ENCODE data around the gene ATF5. TPM values are rescaled to one million over a fixed set of nuclear protein-coding genes. Genes with fewer than 3 reads are reported as not detected.

ATF5 gene
- total RNA-seq, 2 donors from 2014 or later: 7.4 to 12.0 TPM

GRCh38 chr19:49937750-49938381 lies 8.9 kb downstream of the ATF5 start:
- no peaks in the 10 kb centered on the region for H3K9me3 ChIP-seq (ENCODE audit: control insufficient read depth, low read length)
- peak; percentile 95 for DNase-seq
- H3K27me3 ChIP-seq (ENCODE audit: control insufficient read depth, insufficient read depth, low read length, poor library complexity, severe bottlenecking): no peaks in the 10 kb centered on the region
- peak; percentile 97 for TF ChIP-seq CTCF (conservative IDR thresholded peaks at IDR 0.05)
- no peak overlapping the region for H3K4me3 ChIP-seq (ENCODE audit: low read length)
- H3K9me3 Mint-ChIP-seq: no peaks in the 10 kb centered on the region
- H3K4me1 ChIP-seq (ENCODE audit: control insufficient read depth, insufficient read depth, low read length): no peaks in the 10 kb centered on the region
- no peak overlapping the region for H3K4me3 Mint-ChIP-seq
- no peak overlapping the region for H3K27ac Mint-ChIP-seq
- peaks cover 2% of the 10 kb centered on the region for H3K27me3 Mint-ChIP-seq (ENCODE audit: insufficient read depth)
- H3K4me1 Mint-ChIP-seq: no peaks in the 10 kb centered on the region
- 29 to 33% methylated on average over 18 to 35 of the region's 35 CpGs for WGBS, 2 experiments (ENCODE audit: insufficient coverage in 1 of 2, insufficient read length in 1 of 2)
- peaks cover 7% of the 10 kb centered on the region for H3K36me3 Mint-ChIP-seq (ENCODE audit: low read depth)
- H3K27ac ChIP-seq (ENCODE audit: low read depth, low read length): no peak overlapping the region
- no peaks in the 10 kb centered on the region for H3K36me3 ChIP-seq (ENCODE audit: control insufficient read depth, insufficient read depth, low read length)
- no peak overlapping the region for H3K9ac ChIP-seq (ENCODE audit: extremely low read depth, low read length, poor library complexity, severe bottlenecking)

- WGBS, 2 experiments (ENCODE audit: insufficient coverage in 1 of 2, insufficient read length in 1 of 2): 62 to 83% methylated on average over 3 to 4 of the region's 4 CpGs
- H3K27me3 Mint-ChIP-seq (ENCODE audit: insufficient read depth): peaks cover 2% of the 10 kb centered on the region
- H3K36me3 ChIP-seq (ENCODE audit: control insufficient read depth, insufficient read depth, low read length): no peaks in the 10 kb centered on the region
- H3K9ac ChIP-seq (ENCODE audit: extremely low read depth, low read length, poor library complexity, severe bottlenecking): no peak overlapping the region
- no peak for DNase-seq
- no peaks in the 10 kb centered on the region for H3K4me1 ChIP-seq (ENCODE audit: control insufficient read depth, insufficient read depth, low read length)
- no peaks in the 10 kb centered on the region for H3K27me3 ChIP-seq (ENCODE audit: control insufficient read depth, insufficient read depth, low read length, poor library complexity, severe bottlenecking)
- no peaks in the 10 kb centered on the region for H3K9me3 Mint-ChIP-seq
- no peak for TF ChIP-seq CTCF (conservative IDR thresholded peaks at IDR 0.05)
- H3K27ac Mint-ChIP-seq: no peak overlapping the region
- H3K4me3 Mint-ChIP-seq: no peak overlapping the region
- H3K4me1 Mint-ChIP-seq: no peaks in the 10 kb centered on the region
- no peaks in the 10 kb centered on the region for H3K9me3 ChIP-seq (ENCODE audit: control insufficient read depth, low read length)
- H3K36me3 Mint-ChIP-seq (ENCODE audit: low read depth): peaks cover 1% of the 10 kb centered on the region
- no peak overlapping the region for H3K4me3 ChIP-seq (ENCODE audit: low read length)
- H3K27ac ChIP-seq (ENCODE audit: low read depth, low read length): no peak overlapping the region
Observed at GRCh38 chr19:49938662-49939061, 9.7 kb downstream of the ATF5 start.

GRCh38 chr19:49939721-49940481 lies 10.9 kb downstream of the ATF5 start:
- Histone ChIP-seq H3K27me3 (ENCODE audit: control insufficient read depth, insufficient read depth, low read length, poor library complexity, severe bottlenecking) (no peaks in the 10 kb centered on the region), H3K36me3 (ENCODE audit: control insufficient read depth, insufficient read depth, low read length) (no peaks in the 10 kb centered on the region), H3K9me3 (ENCODE audit: control insufficient read depth, low read length) (no peaks in the 10 kb centered on the region), H3K9ac (ENCODE audit: extremely low read depth, low read length, poor library complexity, severe bottlenecking) (no peak overlapping the region), H3K4me3 (ENCODE audit: low read length) (no peak overlapping the region), H3K4me1 (ENCODE audit: control insufficient read depth, insufficient read depth, low read length) (no peaks in the 10 kb centered on the region), H3K27ac (ENCODE audit: low read depth, low read length) (no peak overlapping the region)
- Mint-ChIP-seq H3K36me3 (ENCODE audit: low read depth) (no peaks in the 10 kb centered on the region), H3K9me3 (no peaks in the 10 kb centered on the region), H3K27me3 (ENCODE audit: insufficient read depth) (peaks cover 2% of the 10 kb centered on the region), H3K4me3 (no peak overlapping the region), H3K4me1 (no peaks in the 10 kb centered on the region), H3K27ac (no peak overlapping the region)
- peak; percentile 52 for TF ChIP-seq CTCF (conservative IDR thresholded peaks at IDR 0.05)
- DNase-seq: peak; percentile 62
- WGBS, 2 experiments (ENCODE audit: insufficient coverage in 1 of 2, insufficient read length in 1 of 2): 84 to 100% methylated on average over 3 to 7 of the region's 7 CpGs

Measured in endodermal cell (in vitro differentiated cells).